Right lobe of liver (tissue), 4 donors: Measurements from ENCODE around the gene DPYSL3.

Experiments
- POLR2A ChIP-seq: fragments of 450-650 bp; IDR thresholded peaks from one replicate; pipeline ENCODE4 v1.6.1; 2017; ENCODE audit warnings: antibody characterized with exemption, mild to moderate bottlenecking
- TF ChIP-seq, protein P1 (sequence below), 4 donors: fragments of 200-600 bp in 3 of 4; fragments of 450-650 bp in 1 of 4; IDR thresholded peaks; one replicate each; pipeline versions ENCODE4 v1.5.1 to v1.8.0; 2016 to 2022; ENCODE audit warnings: antibody characterized with exemption in 4 of 4, mild to moderate bottlenecking in 2 of 4
- donor health status: DM: no; HTN: no; CAD: no.
- donor health status: DM: no; HTN: no; CAD: no.
- donor health status: DM: no; HTN: yes; CAD: no.

DNA sequence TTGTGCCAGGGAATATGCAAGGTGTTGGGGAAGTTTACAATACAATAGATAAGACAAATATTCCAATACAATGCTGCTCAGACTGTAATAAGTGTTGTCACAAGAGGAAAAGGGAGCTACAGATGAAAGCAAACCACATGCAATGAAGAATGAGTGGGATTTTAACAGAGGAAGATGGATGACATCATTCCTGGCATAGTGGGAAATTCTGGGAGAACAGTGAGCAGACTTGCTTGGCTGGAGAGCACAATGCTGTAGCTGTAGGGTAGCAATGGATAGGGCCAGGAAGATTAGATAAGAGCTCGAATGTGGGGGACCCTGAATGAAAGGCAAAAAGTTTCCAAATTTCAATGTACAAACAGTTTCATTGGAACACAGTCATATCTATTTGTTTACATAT is 9.5 kb upstream of the DPYSL3 start:
- TF ChIP-seq, protein P1, sequence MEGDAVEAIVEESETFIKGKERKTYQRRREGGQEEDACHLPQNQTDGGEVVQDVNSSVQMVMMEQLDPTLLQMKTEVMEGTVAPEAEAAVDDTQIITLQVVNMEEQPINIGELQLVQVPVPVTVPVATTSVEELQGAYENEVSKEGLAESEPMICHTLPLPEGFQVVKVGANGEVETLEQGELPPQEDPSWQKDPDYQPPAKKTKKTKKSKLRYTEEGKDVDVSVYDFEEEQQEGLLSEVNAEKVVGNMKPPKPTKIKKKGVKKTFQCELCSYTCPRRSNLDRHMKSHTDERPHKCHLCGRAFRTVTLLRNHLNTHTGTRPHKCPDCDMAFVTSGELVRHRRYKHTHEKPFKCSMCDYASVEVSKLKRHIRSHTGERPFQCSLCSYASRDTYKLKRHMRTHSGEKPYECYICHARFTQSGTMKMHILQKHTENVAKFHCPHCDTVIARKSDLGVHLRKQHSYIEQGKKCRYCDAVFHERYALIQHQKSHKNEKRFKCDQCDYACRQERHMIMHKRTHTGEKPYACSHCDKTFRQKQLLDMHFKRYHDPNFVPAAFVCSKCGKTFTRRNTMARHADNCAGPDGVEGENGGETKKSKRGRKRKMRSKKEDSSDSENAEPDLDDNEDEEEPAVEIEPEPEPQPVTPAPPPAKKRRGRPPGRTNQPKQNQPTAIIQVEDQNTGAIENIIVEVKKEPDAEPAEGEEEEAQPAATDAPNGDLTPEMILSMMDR (IDR thresholded peaks at IDR 0.05): no peak
- TF ChIP-seq POLR2A: no peak
